Activated naive CD4-positive, alpha-beta T cell treated with anti-CD3 and anti-CD28 coated beads for 36 hours (primary cell): ENCODE data around the gene MXRA5. TPM values are rescaled to one million over a fixed set of nuclear protein-coding genes. Genes with fewer than 3 reads are reported as not detected.

Experiments used
- CTCF ChIA-PET: fragments of 350-600 bp; sonication (Branson Sonifier 250); formaldehyde crosslinking; loops from one replicate; lab custom pipeline; 2021; ENCODE audit warnings: antibody characterized with exemption; lab: Charles Lee
- DNase-seq: peaks from one replicate; pipeline ENCODE4 v3.0.0-alpha.2; 2020
- H3K27ac Mint-ChIP-seq: one replicate; pipeline ENCODE4 v1.8.0; 2021; ENCODE audit warnings: mild to moderate bottlenecking, mixed read lengths
- H3K27me3 Mint-ChIP-seq: one replicate; pipeline ENCODE4 v1.8.0; 2021; ENCODE audit warnings: low read depth, mixed read lengths
- H3K36me3 Mint-ChIP-seq: one replicate; pipeline ENCODE4 v1.8.0; 2021; ENCODE audit warnings: low read depth, mixed read lengths
- H3K4me1 Mint-ChIP-seq: one replicate; pipeline ENCODE4 v1.8.0; 2021; ENCODE audit warnings: low read depth, mixed read lengths
- H3K4me3 Mint-ChIP-seq: one replicate; pipeline ENCODE4 v1.8.0; 2021; ENCODE audit warnings: mild to moderate bottlenecking, moderate library complexity, mixed read lengths
- H3K9me3 Mint-ChIP-seq: one replicate; pipeline ENCODE4 v1.8.0; 2021; ENCODE audit warnings: mixed read lengths
- intact Hi-C: fragments of 100-400 bp; cut with micrococcal nuclease; formaldehyde crosslinking; loops from one replicate; pipeline ENCODE4 v1.15.1; 2023
- total RNA-seq, 2 experiments: library from RNA; stranded (reverse); gene quantifications; one replicate each; pipeline ENCODE4 v1.2.3, GENCODE V29; 2021

Gene MXRA5
- total RNA-seq, 2 experiments from 2014 or later = not detected

- Mint-ChIP-seq H3K4me3 (no peak overlapping the region), H3K9me3 (peaks cover 7% of the 10 kb centered on the region), H3K27me3 (no peaks in the 10 kb centered on the region)
Observed at GRCh38 chrX:3262901-3263300, 83.6 kb downstream of the MXRA5 start.

More at GRCh38 chrX:3262901-3263300, 83.6 kb downstream of the MXRA5 start:
- H3K36me3 Mint-ChIP-seq = no peaks in the 10 kb centered on the region
- CTCF ChIA-PET = no interaction called here
- intact Hi-C loops = no loop called here
- no peak overlapping the region for H3K27ac Mint-ChIP-seq
- DNase-seq = no peak
- H3K4me1 Mint-ChIP-seq = peaks cover 1% of the 10 kb centered on the region
